GM19099 (cell line): ENCODE results near the gene PITPNM2.

Experiments used
- POLR2A ChIP-seq: IDR thresholded peaks from 3 replicates; pipeline ENCODE4 v1.6.1; 2011; ENCODE audit warnings: low read depth; ENCODE audit not compliant: insufficient read length; ENCODE audit errors: extremely low read depth

The PITPNM2 gene

DNA sequence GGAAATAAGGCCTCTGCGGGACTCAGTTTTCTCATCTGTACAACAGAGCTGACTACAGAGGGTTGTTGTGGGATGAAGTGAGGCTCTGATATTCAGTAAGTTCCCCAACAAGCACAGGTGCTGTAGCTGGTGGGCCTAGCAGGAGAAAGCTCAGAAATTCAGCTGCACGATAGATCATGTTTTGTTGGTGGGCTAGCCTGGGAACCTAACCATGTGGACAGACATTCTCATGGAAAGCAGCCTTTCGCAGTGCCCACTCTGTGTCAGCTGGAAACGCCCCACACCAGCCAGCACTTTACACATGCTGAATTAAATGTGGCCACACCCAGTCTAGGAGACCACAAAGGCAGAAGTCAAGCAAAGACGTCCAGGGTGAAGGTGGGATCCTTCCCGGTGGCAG lies 16.1 kb downstream of the PITPNM2 start:
- no peak for TF ChIP-seq POLR2A

- no peak for TF ChIP-seq POLR2A
Observed at GRCh38 chr12:123134271-123134671, 16.6 kb downstream of the PITPNM2 start.

- no peak for TF ChIP-seq POLR2A
Observed at GRCh38 chr12:123133701-123134100, 17.2 kb downstream of the PITPNM2 start.

DNA sequence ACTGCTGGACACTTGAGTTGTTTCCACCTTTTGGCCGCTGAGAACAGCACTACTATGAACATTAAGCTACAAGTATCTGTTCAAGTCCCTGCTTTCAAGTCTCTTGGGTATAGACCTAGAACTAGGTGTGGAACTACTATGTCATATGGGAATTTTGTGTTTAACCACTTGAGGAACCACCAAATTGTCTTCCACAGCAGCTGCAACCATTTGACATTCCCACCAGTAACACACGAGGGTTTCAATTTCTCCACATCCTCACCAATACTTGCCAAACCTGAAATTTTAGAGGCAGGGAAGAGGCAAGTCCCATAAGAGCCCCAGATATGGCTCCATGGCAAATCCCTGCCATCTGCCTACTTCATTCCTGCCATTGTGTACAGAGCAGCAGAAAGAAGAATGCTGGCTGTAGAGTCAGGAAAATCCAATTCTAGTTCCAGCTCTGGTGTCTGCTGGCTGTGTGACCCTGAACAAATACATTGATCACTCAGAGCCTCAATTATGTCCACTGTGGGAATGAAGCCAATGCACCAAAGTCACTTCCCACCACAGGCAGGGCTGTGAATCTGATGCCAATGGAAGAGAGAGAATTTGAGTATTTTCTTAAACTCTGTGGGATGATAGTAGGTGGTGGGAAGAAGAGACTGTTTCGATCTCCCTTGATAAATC lies 17.8 kb downstream of the PITPNM2 start:
- no peak for TF ChIP-seq POLR2A

DNA sequence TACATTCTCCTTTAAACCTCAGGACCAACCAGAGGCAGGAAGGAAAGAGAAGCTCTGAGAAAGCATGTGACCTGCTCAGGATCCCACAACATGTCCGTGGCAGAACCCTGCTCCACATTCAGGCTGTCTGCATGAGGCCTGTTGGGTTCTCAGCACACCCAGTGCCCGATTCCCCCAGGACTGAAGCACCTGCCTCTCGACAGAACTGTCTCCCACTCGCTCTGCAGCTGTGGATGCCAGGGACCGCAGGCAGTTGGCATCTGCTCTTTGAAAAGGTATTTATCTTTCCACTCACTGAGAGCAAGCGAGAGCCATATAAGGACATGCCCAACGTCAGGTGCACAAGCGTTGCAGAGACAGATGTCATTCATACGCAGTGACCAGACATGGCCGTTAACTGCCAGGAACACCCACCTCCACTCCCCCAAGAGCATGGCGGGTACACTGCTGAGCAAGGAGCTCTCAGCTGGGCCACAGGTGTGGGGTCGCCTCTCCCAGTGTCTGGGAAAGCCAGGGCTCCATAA lies 18.9 kb downstream of the PITPNM2 start:
- TF ChIP-seq POLR2A: no peak

GRCh38 chr12:123131291-123131832 lies 19.5 kb downstream of the PITPNM2 start:
- no peak for TF ChIP-seq POLR2A

DNA sequence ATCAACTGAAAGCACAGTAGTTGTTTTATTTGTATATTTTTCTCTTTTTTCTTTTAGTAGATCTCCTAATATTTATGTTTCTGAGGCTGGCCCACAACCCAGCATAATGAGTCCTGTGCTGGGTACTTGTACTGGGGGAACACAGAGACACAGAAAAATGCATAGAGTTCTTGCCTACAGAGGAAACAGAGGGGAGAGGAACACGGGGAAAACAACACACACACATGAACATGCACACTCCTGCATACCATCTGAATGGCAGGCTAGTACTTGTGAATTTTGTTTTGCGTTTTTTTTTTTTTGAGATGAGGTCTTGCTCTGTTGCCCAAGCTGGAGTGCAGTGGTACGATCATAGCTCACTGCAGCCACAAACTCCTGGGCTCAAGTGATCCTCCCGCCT lies 21.3 kb downstream of the PITPNM2 start:
- TF ChIP-seq POLR2A: no peak

- TF ChIP-seq POLR2A: no peak
Observed at GRCh38 chr12:123127182-123127495, 23.8 kb downstream of the PITPNM2 start.

DNA sequence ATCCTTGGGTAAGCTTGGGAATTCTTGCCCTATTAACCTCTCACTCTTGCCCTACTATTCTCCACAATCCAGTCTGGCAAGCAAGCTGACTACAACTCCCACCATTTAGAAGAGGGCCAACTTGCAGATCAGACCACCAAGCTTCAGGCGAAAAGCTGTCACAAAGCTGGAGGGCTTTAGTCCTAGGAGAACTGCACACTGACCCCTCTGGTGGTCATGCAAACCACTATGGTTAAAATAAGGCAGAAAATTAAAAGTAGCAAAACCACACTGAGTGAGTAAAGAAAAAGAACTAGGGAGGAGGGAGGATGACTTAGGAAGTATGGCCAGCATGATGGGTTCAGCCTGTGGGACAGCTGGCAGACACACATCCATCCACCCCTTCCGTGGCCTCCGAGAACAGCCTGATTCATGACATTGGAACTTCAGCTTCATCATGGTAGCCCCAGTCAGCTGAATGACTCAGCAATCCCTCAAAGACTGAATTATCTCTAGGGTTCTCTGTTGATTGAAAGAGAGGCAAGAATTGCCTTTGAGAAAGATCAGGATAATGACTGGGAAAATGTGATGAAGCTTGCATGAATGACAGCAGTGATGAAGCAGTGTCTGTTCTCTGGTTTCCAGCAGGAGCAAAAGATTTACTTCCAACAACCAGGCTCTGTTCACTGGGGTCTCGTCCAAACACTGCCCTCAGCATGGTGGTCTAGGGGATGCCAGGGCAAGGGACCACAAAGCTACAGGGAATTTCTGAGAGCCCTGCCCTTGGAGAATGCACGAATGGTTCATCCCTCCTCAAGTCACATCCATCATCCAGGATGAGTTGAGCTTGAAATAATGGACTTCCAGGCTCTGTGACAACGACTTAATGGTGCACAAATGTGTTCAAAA lies 24.4 kb downstream of the PITPNM2 start:
- no peak for TF ChIP-seq POLR2A

- no peak for TF ChIP-seq POLR2A
Observed at GRCh38 chr12:123122626-123123025, 28.3 kb downstream of the PITPNM2 start.

GRCh38 chr12:123121670-123122069 lies 29.2 kb downstream of the PITPNM2 start:
- TF ChIP-seq POLR2A: no peak

- TF ChIP-seq POLR2A: no peak
Observed at GRCh38 chr12:123120452-123121166, 30.3 kb downstream of the PITPNM2 start.

DNA sequence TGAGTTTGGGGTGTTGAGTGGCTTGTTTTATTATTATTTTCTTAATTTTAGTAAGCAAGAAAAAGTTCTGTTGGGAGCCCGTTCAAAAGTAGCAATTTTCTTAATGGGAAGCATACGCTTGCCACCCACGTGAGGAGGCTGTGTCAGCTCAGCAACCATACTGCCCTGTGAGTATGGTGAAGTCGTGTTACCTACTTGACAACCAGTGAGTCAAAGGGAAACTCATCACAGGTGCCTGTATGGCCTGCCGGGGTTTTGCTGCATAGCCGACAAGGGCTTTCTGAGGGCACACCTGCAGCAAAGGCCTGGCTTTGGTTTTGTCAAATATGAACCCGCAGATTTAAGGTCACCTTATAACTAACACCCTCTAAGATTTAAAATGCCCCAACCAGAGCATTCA lies 31.1 kb downstream of the PITPNM2 start:
- no peak for TF ChIP-seq POLR2A

- TF ChIP-seq POLR2A: no peak
Observed at GRCh38 chr12:123118497-123118896, 32.4 kb downstream of the PITPNM2 start.

- TF ChIP-seq POLR2A: no peak
Observed at GRCh38 chr12:123115409-123116121, 35.3 kb downstream of the PITPNM2 start.

DNA sequence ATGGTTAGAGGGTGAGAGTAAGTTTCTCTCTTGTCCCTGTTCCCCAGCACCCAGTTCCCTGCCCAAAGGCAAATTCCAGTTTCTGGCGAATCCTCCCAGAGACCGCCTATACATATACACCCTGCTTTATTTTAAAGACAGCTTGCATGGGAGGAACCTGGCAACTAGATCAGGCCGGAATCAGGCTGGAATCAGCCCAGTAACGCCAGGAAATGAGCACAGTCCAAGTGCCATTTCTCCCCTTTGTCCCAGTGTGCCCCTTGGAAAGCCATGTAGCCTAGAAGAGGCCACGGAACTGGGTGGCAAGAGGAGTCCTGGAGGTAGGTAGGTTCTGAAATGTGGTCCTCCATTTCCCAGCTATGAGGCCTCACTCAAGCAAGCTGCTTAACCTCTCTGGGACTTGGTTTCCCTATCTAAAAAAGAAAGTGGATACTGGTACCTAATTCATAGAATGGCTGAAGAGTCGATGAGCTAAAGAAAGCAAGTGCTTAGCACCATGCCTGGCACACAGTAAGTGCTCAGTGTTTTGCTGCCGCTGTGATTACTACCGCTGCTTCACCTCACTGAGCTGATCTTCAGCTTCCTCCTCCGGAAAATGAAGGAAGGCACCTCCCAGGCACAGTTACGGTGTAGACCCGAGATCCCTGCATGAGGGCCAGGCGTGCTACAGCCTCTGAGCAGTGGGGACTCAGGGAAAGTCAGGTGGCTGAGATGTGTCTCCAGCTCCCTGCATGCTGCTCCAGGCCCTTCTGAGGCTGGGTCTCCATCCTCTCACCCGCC lies 36.4 kb downstream of the PITPNM2 start:
- TF ChIP-seq POLR2A: no peak
